NCI-H446 (cell line): Measurements from ENCODE around the gene TRMT44.
A peak's percentile ranks its signal among the peaks of the same experiment; 100 is the strongest.
"Not testable (repeated sequence)": the region's sequence is repeated elsewhere in the genome, so short reads cannot be mapped to it uniquely, and the experiment has no call there.

ENCODE experiments used
- DNase-seq, 2 experiments: peaks; one replicate each; lab custom pipeline; 2025; lab: John Stamatoyannopoulos, UW

The TRMT44 gene

GRCh38 chr4:8513080-8513479 lies 72.5 kb downstream of the TRMT44 start:
- DNase-seq, result not testable (repeated sequence)

GRCh38 chr4:8513931-8514330 lies 73.4 kb downstream of the TRMT44 start:
- no peak for DNase-seq

GRCh38 chr4:8514391-8514790 lies 73.8 kb downstream of the TRMT44 start:
- no peak for DNase-seq

- DNase-seq, result peak in 1 of 2 experiments; percentile 3
Observed at GRCh38 chr4:8515316-8516060, 74.9 kb downstream of the TRMT44 start.

- DNase-seq, result no peak
Observed at GRCh38 chr4:8516061-8516573, 75.5 kb downstream of the TRMT44 start.

DNA sequence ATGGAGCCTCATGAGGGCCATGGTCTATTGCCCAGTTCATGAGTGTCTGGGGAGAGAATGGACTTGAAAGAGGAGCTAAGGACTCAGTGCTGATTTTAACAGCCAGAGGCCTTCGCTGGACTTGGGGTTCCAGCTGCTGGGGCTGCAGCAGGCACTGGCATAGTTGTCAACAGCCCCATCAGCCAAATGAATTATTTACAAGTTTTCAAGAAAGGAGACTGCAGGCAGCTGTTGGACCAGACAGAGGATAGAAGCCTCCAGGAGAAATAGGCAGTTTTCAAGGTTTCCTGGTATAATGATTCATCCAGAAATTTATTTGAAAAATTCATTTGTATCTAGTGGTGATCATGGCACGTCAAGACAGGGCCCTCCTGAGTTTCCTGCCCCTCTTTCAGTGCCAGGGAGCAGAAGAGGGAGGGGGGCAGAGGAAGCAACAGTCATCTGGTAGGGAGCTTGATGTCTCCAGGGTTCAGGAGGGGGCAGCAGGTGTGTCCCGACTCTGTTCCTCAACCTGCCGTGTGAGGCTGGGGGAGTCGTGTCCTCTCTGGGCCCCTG lies 76.5 kb downstream of the TRMT44 start:
- DNase-seq, result no peak

- no peak for DNase-seq
Observed at GRCh38 chr4:8517946-8518345, 77.4 kb downstream of the TRMT44 start.

DNA sequence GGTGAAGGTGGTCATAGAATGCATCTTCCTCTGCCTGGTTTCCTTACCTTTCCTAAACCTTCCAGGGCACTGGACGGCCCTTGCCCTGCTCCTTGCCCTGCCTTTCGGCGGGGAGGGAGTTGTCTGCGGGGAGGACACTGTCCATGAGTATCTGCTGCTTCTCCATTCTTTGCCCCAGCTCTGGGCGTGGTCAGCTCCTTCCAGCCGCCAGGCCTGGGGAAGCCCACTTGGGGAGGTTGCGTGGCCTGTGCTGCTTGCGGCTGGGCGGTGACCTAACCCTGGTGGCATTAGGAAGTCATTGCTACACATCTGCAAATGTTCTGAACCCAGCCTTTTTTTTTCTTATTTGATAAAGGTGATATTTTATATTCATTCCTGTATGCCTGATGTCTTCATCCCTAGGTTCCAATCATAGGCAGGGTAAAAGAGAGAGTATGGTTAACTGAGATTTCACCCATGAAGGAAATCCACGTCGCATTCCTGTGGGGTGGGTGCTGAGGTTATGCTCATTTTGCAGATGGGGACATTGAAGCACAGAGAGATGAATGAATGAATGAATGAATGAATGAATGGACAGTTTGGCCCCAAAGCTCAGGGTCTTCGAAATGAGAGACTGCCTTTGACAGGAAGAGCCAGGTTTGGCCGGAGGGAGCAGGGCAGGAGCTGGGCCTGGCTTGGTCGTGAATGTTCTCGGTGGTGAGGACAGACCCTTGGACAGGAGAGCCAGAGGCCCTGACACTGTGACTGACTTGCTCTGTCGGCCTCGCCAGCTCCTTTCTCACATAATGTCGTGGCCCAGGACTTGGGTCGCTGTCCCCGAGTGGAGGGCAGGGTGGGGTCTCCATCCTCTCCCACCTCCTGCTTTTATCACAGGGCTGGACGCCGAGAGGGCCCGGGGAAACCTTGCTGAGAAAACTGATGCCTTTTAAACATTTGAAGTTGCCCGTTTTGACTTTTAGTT lies 81.9 kb downstream of the TRMT44 start:
- no peak for DNase-seq

DNA sequence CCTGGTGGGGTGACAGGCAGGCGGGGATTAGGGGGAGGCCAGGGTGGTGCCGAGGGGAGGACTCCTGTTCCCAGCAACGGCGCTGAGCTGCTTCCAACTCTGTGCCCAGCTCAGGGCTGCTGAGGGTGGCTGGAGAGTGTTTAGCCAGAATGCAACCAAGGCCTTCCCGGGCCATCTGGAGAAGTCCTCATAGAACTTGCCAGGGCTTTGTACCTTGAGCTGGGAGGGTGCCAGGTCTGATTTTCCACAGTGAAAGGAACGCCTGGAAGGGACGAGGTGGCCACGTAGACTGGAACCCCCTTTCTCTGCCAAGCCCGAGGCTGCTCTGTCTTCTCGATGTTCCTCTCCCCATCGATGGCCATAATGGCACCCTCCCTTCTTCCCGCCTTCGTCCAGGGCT lies 82.6 kb downstream of the TRMT44 start:
- DNase-seq, result no peak

- DNase-seq, result no peak
Observed at GRCh38 chr4:8523766-8524165, 83.2 kb downstream of the TRMT44 start.

GRCh38 chr4:8524595-8525382 lies 84.2 kb downstream of the TRMT44 start:
- DNase-seq, result no peak

DNA sequence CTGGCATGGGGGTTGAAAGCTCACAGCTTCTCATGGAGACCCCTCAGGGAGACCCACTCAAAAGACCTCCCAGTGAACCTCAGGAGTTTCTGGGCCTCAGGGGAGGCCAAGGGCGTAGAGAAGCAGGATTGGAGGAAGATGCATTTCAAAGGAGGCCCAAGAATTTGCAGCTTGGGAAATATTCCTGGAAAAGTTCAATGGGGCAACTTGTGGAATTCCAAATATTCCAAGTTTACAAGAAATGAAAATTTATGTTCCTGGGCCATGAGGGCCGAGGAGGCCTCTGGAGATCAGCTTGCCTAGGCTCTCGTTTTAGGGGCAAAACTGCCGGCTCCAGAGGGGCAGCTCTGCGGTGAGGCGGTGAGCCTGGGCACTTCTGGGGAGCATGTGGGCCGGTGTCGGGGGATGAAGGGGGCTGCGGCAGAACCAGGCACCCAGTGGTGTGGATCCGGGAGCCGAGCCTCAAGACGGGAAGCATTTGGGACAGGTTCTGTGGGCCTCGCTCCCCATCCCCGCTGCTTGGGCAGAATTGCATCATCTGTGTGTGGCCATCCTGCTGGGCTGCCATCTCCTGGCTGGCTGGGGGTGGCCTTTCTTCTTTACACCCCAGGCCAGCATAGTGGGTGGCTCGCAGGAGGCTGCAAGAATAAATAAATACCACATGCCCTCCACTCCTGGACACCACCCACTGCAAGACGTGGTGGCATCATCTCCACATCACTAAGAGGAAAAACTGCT lies 85.0 kb downstream of the TRMT44 start:
- no peak for DNase-seq
